HT1080 (cell line): Measurements from ENCODE around the gene SPATC1L. TPM values are rescaled to one million over a fixed set of nuclear protein-coding genes. Genes with fewer than 3 reads are reported as not detected.

Experiments
- DNase-seq: peaks from one replicate; pipeline ENCODE4 v3.0.0-alpha.2; 2015; ENCODE audit warnings: low read depth
- total RNA-seq: library from RNA; depleted of rRNA; stranded (reverse); fragments of >200 nt; shearing (Covaris generic); gene quantifications from 2 replicates; pipeline ENCODE4 v1.2.3, GENCODE V29; 2014

SPATC1L gene
- total RNA-seq, 1 experiment from 2014 or later = 16.4 TPM

DNA sequence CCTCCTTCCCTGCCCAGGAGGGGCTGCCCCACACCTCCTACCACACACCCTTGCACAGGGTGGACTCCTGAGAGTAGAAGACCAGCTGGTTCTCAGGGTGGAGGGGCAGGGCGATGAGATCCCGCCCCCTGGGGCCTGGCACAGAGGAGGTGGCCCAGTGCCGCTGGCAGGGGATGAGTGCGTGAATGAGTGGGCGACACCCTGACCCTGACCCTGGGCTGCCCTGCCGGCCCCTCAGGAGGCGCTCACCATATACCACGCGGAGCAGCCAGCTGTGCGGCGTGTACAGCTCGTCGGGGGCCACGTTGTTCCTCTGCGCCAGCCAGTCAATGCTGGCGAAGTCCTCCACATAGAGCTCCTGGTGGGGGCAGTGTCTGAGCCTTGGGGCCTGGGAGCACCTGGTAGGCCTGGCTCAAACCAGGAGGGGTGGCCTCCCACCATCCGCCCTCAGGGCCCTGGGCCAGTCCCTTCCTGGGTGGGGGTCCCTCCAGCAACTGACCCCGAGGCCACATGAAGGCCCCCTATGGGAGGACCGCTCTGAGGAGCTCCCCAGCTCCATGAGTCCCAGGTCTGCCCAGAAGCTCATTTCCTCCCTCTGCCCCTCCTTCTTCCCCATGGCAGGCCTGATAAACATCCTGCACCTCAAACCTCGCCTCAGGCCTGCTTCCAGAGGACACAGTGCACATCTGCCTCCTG lies 31.3 kb upstream of the SPATC1L start:
- no peak for DNase-seq

GRCh38 chr21:46214478-46215340 lies 30.4 kb upstream of the SPATC1L start:
- no peak for DNase-seq

GRCh38 chr21:46213620-46214286 lies 29.5 kb upstream of the SPATC1L start:
- no peak for DNase-seq

DNA sequence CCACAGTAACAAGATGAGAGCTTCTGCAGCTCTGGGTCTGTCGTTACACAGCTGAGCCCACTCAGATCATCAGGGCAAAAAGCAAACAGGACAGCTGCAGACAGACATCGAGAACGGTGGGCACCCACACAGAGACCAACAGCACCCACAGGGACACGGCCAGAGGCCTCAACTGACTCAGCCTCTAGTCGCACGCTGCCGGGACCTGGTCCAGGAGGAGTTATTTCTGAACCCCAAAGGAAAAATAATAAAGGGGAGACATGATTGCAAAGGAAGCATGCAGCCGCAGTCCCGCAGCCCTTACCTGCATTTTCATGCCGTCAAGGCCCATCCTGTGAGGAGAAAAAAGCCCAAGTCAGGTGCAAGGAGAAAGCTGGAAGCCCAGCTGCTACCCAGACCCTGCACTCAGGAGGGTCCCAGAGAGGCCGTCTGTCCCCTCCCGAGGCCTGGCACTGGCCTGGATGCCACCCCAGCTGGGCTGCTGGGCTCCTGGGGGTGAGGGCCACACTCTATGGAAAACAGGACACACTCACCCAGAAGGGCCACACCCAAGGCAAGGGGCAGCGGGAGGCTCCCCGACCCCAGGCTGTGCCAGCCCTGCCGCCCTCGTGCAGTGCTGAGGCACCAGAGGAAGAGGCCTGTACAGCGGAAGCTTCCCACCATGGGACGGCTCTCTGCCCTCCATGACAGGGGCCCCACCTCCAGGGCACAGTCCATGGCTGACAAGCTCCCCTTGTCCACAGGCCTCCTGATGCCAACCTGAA lies 28.6 kb upstream of the SPATC1L start:
- DNase-seq = no peak

GRCh38 chr21:46211786-46212720 lies 27.8 kb upstream of the SPATC1L start:
- DNase-seq = no peak

DNA sequence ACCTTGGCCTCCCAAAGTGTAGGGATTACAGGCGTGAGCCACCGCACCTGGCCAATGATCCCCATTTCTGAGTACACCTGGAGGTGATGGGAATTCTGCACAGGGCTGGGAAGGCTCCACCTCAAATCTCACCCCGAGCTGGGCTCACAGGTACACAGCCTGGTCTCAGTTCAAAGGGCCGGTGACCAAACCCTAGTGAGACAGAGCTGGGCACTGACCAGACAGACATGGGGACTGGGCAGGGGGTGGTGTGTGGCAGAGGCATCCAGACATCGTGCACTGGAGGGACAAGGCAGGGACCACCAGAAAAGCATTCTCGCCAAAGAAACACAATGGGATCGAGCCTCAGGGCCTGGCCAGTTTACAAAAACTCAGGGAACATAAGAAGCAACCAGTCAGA lies 27.1 kb upstream of the SPATC1L start:
- DNase-seq = no peak

DNA sequence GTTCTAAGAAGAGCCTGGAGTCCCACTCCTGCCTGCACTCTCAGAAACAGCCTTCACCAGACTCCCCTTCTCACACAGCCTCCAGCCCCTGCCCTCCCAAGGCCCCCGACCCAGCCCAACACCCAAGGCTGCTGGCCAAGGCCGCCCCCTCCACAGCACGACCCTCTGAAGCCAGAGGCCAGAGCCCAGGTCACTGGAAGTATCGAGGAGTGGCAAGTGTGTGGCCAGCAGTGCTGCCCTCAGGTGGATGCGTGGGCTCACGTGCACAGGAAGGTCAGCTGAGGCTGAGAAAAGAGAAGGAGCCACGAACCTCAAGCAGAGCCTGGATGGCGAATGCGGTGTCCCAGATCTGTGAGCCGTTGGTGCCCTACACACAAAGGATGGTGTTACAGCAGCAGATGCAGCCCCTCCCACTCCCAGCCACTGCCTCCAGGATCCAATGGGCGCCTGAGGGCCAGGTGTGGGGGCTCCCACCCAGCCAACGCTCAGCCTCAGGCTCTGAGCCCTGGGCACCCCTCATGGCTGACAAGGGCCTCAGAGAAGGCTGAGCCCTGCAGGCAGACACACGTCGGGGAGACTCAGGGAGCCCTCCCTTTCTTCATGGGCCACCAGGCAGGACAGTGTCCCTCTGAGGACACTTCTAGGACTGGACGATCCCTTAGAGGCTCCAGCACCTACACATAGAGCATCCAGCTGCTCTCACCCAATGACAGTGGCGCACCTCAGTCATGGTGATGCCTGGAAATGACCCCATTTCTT lies 26.3 kb upstream of the SPATC1L start:
- no peak for DNase-seq

DNA sequence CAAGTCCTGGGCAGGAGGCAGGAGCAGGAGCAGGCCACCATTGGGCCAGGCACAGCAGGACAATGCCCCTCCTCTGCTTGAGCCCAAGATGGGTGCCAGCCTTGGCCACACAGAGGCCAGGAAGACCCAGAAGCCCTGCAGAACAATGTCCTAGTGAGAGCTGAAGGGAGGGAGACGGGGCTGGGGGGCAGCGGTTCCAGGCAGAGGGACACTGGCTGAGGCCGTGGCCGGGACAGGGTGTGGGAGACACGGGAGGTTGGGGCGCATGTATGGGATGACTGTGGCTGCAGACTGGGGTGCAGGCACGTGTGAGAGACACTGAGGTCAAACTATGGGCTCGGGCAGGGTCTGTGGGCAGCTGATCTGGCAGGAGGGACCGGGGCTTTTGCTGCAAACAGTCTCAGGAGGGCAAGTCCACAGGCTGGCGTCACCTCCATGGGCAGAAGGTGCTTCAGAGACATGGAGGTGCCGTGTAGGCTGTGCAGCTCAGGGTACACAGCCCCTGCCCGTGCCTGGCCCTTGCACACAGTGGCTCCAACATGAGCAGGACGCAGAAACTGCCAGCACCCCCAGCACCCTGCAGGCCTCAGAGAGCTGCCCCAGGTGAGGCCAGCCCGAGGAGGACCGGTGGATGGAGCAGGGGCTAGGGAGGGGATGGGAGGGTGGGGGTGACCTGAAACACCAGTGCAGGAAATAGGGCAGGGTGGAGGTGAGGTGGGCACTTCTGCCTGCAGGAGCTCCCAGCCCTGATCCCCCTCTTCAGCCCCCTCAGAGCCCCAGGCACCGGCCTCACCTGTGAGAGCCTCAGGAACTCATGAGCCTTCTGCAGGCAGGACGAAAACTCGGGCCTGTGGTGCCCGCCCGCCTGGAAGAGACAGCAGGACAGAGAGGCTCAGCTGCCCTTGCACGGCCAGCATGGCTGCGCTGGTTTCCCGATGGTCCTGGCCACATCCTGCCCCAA lies 24.8 kb upstream of the SPATC1L start:
- no peak for DNase-seq

- no peak for DNase-seq
Measured at GRCh38 chr21:46207920-46208591, 23.8 kb upstream of the SPATC1L start.

- DNase-seq = no peak
Measured at GRCh38 chr21:46207006-46207919, 23.0 kb upstream of the SPATC1L start.

DNA sequence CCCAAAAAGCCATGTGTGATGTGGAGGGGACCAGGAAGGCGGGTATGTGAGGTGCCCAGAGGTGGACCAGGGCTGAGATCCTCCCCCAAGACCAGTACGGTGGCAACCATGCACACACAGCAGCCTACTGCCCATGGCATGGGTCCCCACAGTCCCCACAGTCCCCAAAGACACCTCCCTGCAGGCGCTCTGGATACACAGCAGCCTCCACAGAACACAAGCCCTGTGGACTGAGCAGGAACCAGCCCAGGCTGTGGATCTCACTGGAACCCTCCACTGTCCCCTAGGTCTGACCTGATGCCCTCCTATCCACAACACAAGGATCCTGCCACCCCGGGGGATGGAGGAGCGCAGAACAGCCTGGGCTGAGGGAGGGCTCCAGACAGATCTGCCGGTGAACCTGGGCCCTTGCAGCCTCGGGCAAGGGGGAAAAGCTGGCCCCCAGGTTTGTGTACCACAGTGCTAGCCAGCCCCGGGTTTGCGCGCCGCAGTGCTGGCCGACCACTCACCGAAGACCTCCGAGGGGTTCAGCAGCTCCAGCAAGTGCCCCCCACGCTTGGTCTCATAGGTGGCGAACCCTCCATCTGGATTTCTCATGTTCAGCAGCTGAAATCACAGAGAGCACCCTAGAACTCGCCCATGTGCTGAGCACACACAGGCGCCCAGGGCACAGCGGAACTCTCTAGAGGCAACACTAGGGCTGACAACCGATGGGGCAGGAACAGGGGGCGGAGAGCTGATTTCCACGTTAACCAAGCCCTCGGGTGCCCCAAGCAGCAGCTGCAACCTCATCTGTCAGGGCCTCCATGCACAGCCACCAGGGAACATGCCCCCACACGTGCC lies 22.1 kb upstream of the SPATC1L start:
- DNase-seq = no peak

DNA sequence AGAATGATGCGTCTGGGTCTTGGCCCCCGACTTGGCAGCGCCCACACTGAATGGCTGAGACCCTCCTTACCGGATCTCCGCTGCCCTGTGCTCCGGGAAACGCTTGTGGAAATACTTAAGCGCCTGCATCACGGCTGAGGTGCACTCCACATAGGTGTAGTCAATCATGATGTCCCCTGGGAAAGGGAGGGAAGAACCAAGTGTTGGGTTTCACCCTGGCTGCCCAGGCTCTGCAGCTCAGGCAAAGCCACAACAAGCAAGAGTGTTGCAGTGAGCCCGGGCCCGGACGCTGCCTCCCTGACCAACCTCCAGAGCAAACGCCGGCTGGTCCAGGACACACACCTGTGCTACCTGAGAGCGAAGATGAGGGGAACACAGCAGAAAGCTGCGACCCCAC lies 21.5 kb upstream of the SPATC1L start:
- no peak for DNase-seq

- no peak for DNase-seq
Measured at GRCh38 chr21:46205166-46205565, 20.9 kb upstream of the SPATC1L start.

DNA sequence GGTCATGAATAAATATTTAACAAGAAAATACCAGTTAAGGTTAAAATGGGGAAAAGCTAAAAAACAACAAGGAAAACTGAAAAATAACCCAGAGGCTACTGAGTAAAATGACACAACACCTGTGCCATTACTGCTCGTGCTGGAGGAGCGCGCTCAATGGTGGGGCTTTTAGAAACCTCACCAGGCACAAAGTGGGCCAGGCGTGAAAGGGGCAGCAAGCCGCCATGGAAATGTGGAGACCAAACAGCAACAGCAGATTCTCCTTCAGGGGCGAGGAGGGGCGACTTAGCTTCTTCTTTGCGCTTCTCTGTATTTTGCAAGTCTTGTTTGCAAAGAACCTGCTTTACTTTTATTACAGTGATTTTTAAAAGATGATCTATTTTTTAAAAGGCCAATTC lies 18.9 kb upstream of the SPATC1L start:
- DNase-seq = no peak

GRCh38 chr21:46202592-46203202 lies 18.4 kb upstream of the SPATC1L start:
- no peak for DNase-seq
